Neural cell (in vitro differentiated cells): Measurements from ENCODE around the gene TSPAN19.

ENCODE experiments used
- CTCF ChIP-seq: fragments of 450-650 bp; IDR thresholded peaks from 2 replicates; pipeline ENCODE4 v1.5.1; 2014; ENCODE audit warnings: antibody characterized with exemption, mild to moderate bottlenecking, moderate library complexity; ENCODE audit not compliant: poor library complexity, severe bottlenecking
- EP300 ChIP-seq: fragments of 450-650 bp; conservative IDR thresholded peaks from 2 replicates; pipeline ENCODE4 v1.6.1; 2014; ENCODE audit warnings: antibody characterized with exemption, mild to moderate bottlenecking, moderate library complexity; ENCODE audit not compliant: poor library complexity, severe bottlenecking
- EZH2 ChIP-seq: fragments of 200-600, 300-800 bp; shearing (Covaris generic), sonication (generic); IDR thresholded peaks from 2 replicates; pipeline ENCODE4 v1.6.1; 2014; ENCODE audit warnings: antibody characterized with exemption, low read length, borderline replicate concordance, mild to moderate bottlenecking; ENCODE audit not compliant: insufficient read depth, poor library complexity, severe bottlenecking
- MXI1 ChIP-seq: fragments of 450-650 bp; conservative IDR thresholded peaks from 2 replicates; pipeline ENCODE4 v1.6.1; 2014; ENCODE audit warnings: antibody characterized with exemption, mild to moderate bottlenecking; ENCODE audit not compliant: poor library complexity, severe bottlenecking
- POLR2AphosphoS5 ChIP-seq: IDR thresholded peaks from 2 replicates; pipeline ENCODE4 v1.6.1; 2012
- RAD21 ChIP-seq: fragments of 450-650 bp; conservative IDR thresholded peaks from 2 replicates; pipeline ENCODE4 v1.6.1; 2014; ENCODE audit warnings: antibody characterized with exemption, mild to moderate bottlenecking, moderate library complexity
- REST ChIP-seq: IDR thresholded peaks from 2 replicates; pipeline ENCODE4 v1.6.1; 2012; ENCODE audit warnings: borderline replicate concordance
- SMC3 ChIP-seq: fragments of 450-650 bp; conservative IDR thresholded peaks from 2 replicates; pipeline ENCODE4 v1.6.1; 2014; ENCODE audit warnings: antibody characterized with exemption, mild to moderate bottlenecking, moderate library complexity; ENCODE audit not compliant: poor library complexity
- TAF1 ChIP-seq: IDR thresholded peaks from 2 replicates; pipeline ENCODE4 v1.6.1; 2012; ENCODE audit warnings: low read depth

- TF ChIP-seq CTCF (no peak), EP300 (no peak), REST (no peak), SMC3 (no peak), EZH2 (no peak), POLR2AphosphoS5 (no peak), RAD21 (no peak), TAF1 (no peak), MXI1 (no peak)
Observed at GRCh38 chr12:84982888-84983287, 53.2 kb downstream of the TSPAN19 start.
